Stimulated activated CD8-positive, alpha-beta memory T cell treated with anti-CD3 and anti-CD28 coated beads, Interleukin-4, amount 100 ng/mL, for 4 hours (primary cell): Measurements from ENCODE around the gene ANP32B.
"Not testable (repeated sequence)": the region's sequence is repeated elsewhere in the genome, so short reads cannot be mapped to it uniquely, and the experiment has no call there.

Source experiments
- DNase-seq, 2 donors: peaks; one replicate each; pipeline ENCODE4 v3.0.0-alpha.2; 2020; ENCODE audit warnings: low read depth in 2 of 2, low spot score in 1 of 2

Gene ANP32B

GRCh38 chr9:97991818-97992217 is 8.7 kb downstream of the ANP32B start:
- DNase-seq = no peak

GRCh38 chr9:97992219-97992618 is 9.1 kb downstream of the ANP32B start:
- no peak for DNase-seq

DNA sequence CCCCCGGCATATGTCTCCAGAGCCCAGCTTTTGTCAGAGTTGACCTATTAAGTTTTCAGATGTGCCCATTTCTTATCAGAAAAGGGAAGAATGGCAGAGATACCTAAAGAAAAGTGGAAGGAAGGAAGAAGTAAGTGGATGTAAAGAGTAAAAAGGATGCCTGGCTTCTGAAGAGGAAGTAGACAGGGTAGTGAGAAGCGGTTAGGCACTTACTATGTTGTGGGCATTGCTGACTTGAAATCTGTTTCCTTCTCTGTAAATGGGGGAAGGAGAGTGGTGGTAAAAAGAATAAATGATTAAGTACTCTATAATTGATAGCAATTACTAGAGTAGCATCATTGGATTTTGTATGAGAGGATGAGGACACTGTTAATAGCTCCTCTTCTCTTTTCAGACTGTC is 9.9 kb downstream of the ANP32B start:
- DNase-seq = no peak

DNA sequence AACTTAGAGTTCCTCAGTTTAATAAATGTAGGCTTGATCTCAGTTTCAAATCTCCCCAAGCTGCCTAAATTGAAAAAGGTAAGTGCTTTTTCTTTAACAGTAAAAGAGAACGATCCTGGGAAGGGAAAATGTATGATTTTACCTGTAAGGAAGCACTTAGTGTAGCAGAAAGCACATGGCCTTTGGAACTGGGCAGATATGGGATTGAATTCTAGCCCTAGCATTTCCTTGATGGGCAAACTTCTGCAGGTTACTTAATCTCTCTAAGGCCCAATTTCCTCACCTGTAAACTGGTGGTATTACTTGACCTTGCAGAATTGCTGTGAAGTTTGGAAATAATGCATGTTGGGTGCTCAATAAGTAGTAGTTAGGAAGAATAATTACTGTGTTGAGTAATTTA is 11.6 kb downstream of the ANP32B start:
- DNase-seq = no peak

DNA sequence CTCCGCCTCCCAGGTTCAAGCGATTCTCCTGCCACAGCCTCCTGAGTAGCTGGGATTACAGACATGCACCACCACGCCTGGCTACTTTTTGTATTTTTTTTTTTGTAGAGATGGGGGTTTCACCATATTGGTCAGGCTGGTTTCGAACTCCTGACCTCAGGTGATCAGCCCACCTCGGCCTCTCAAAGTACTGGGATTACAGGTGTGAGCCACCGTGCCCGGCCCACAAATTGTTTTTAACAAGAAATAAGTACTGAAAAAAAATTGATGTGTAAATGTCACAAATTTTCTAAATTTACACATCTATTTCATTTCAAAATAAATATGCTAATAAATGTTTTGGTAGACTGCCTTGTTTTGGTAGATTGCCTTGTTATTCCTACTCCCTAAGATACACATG is 13.5 kb downstream of the ANP32B start:
- not testable (repeated sequence) for DNase-seq

- no peak for DNase-seq
Observed at GRCh38 chr9:97997330-97998276, 14.5 kb downstream of the ANP32B start.

- no peak for DNase-seq
Observed at GRCh38 chr9:98002808-98003207, 19.7 kb downstream of the ANP32B start.

- no peak for DNase-seq
Observed at GRCh38 chr9:98006127-98006796, 23.1 kb downstream of the ANP32B start.

- DNase-seq = no peak
Observed at GRCh38 chr9:98007251-98007928, 24.2 kb downstream of the ANP32B start.

DNA sequence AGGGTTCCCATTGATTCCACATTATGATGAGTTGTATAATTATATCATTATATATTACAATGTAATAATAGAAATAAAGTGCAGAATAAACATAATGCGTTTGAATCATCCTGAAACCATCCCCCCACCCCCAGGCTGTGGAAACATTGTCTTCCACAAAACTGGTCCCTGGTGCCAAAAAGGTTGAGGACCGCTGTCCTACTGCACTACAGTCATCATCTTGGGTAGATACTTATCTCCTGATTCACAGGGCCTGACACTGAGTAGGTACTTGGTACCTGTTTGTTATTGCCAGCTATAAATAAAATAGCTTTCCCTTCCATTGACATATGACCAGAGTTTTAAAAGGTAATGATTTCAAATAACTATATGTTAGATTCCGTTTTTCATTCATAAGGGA is 25.6 kb downstream of the ANP32B start:
- no peak for DNase-seq

- no peak for DNase-seq
Observed at GRCh38 chr9:98009437-98009836, 26.3 kb downstream of the ANP32B start.

DNA sequence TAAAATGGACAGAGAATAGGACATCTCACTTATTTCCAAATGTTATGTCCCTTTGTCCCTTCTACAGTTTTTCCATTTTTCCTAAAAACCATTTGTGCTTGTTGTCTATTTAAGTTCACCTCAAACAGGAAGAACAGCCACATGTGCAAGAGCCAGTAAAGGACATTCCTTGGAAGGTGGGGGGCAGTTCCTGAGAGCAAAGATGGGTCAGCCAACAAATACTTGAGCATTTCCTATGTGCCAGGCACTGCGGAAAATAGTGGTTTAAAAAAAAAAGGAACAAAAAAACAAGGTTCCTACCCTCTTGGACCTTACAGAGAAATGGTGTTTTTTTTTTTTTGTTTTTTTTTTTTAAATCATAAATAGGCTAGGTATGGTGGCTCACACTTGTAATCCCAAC is 26.8 kb downstream of the ANP32B start:
- DNase-seq = no peak

DNA sequence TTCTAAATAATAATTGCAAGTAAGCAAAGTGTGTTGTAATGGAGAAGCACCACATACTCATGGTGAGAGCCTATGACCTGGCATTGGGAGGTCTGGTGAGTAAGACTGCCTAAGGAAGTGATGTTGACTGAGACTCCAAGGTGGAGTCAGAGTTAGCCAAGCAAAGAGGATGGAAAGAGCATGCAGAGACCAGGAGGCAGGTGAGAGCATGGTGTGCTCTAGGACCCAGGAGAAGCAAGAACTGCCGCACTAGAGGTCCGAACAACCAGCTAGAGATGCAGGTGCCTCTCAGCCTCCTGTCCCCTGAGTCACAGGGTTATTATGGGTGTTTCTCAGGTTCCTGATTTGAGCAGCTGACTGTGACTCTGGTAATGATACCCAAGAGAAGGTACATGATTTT is 27.3 kb downstream of the ANP32B start:
- DNase-seq = no peak

DNA sequence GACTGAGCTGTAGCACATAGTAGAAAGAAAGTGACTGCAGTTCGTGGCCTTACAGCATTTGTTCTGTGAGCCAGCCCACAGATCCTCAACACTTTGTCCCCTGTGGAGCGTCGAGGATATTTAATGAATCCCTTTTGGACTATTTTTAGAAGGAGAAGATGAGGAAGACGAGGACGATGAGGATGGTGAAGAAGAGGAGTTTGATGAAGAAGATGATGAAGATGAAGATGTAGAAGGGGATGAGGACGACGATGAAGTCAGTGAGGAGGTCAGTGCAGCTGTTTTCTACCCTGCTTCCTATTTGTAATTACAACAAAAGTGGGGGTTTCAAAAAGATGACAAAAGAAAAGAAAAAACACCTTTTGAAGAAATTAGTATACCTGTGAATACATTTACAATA is 28.0 kb downstream of the ANP32B start:
- no peak for DNase-seq

DNA sequence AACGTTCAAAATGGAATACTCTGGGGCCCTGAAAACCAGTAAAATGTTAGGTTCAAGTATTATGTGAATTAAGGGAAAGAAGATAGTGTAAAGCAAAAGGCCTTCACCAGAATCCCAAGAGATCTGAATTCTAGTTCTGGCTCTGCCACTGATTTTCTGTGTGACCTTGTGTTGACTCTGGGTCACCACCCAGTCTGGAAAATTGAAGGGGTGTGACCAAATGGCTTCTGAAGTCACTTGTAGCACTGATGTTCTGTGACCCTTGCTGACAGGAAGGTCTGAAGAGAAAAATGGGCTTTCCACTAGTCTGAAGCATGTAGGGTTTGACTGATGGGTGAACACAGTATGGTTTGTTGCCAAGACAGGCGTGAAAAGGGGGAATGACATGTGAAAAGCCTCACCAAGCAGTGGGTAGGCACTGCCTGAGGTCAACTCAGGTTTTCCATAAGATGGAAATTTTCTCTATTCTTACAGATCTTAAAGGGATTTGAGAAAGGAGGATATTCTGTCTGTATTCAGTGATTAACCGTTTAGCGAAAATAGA is 33.1 kb downstream of the ANP32B start:
- DNase-seq = no peak

DNA sequence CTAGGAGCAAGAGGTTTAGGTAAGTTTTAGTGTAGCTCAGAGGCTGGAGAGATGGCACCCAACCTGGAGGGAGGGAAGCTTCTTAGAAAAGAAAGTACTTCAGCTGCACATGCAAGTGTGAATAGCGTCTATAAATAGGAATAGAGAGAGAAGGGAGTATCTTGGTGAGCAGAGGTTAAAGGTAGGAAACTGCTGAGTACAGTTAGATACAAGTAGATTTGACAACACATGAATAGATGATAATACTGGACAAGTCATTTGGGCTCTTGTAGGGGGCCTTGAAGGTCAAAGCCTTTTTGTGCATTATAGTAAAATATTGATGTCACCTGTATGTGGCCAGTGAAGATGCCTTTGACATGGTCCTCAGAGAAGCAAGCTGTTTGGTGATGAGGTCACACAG is 34.2 kb downstream of the ANP32B start:
- DNase-seq = no peak

GRCh38 chr9:98018347-98018746 is 35.2 kb downstream of the ANP32B start:
- DNase-seq = no peak

DNA sequence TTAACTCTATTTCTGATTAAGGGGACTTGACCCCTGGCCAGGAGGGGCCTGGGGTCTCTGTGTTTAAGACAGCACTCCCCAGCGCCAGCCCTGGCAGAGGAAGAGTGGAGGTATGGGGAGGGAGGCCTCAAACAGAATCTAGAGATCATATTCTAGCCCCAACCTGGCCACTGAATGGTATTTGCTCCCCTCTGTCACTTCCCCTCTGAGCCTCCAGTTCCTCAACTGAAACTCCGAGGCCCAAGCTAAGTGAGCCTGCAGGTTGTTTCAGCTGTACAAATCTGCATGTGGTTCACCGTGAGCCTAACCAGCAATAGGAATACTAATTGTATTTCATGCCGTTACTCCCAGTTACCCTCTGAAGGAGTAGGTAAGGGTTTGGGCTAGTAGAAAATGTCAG is 36.0 kb downstream of the ANP32B start:
- DNase-seq = no peak

- not testable (repeated sequence) for DNase-seq
Observed at GRCh38 chr9:98019869-98020268, 36.7 kb downstream of the ANP32B start.

GRCh38 chr9:98020476-98021145 is 37.5 kb downstream of the ANP32B start:
- DNase-seq = no peak
